HG03064 (cell line): Measurements from ENCODE around the gene POR.
A peak's percentile ranks its signal among the peaks of the same experiment; 100 is the strongest.
"Not testable (repeated sequence)": the region's sequence is repeated elsewhere in the genome, so short reads cannot be mapped to it uniquely, and the experiment has no call there.

Source experiments
- ATAC-seq: cut with Tn5 transposase; IDR thresholded peaks from one replicate; pipeline ENCODE4 v1.9.1; 2021; ENCODE audit warnings: low read depth; ENCODE audit not compliant: unreplicated experiment

POR gene

DNA sequence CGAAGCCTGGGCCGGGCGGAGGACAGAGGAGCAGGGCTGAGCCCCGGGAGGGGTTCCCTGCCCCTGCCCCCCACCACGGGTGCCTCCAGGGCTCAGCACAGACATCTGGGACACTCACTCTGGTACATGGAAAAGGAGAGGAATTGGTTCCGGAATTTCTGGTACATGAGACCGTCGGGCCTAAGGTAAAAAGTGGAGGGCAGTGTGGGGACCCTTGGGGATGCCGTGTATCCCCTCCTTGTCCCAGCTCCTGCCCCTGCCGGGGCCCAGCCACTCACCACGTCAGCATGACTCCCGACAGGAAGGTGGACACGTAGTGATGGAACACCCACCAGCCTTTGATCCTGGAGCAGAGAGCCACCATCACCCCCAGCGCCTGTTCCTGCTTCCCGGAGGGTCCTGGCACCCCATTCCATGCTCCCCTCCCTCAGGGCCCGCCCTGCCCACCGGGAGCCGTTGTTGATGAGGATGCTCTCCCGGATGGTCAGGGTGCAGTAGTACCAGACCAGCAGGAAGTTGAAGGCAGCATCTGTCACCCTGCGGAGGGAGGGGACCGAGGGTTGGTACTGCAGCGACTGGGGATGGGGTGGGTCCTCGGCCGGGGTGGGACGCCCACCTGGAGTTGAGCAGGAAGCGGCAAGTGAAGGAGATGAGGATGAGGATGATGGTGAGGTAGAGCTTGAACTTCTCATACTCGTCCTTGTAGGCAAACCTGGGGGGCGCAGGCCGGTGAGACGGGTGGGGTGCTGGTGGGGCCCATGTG lies 73.0 kb downstream of the POR start:
- no peak for ATAC-seq

DNA sequence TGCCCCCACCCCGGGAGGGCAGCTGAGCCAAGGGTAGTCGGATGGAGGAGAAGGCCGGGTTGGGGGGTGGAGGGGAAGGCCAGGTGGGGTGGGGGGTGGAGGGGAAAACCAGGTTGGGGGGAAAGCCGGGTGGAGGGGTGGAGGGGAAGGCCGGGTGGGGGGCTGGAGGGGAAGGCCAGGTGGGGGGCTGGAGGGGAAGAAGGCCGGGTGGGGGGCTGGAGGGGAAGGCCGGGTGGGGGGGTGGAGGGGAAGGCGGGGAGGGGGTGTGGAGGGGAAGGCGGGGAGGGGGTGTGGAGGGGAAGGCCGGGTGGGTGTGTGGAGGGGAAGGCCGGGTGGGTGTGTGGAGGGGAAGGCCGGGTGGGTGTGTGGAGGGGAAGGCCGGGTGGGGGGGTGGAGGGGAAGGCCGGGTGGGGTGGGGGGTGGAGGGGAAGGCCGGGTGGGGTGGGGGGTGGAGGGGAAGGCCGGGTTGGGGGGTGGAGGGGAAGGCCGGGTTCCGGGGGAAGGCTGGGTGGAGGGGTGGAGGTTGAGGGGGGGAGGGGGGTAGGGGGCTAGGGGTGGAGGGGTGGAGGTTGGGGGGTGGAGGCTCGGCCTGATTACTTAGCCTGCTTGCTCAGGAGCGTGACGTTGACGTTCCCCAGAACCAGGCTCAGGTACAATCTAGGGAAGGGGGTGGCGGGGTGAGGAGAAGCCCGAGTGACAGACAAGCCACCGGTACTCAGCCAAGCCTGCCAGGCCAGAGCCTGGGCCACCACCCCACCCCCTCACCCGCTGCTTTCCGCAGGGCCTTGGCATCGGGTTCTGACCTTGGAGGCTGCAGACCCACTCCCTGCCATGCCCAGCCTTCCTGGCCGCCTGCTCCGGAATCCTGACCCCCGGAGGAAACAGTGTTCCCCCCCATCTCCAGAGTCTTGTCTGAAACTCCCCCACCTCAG lies 73.9 kb downstream of the POR start:
- no peak for ATAC-seq

DNA sequence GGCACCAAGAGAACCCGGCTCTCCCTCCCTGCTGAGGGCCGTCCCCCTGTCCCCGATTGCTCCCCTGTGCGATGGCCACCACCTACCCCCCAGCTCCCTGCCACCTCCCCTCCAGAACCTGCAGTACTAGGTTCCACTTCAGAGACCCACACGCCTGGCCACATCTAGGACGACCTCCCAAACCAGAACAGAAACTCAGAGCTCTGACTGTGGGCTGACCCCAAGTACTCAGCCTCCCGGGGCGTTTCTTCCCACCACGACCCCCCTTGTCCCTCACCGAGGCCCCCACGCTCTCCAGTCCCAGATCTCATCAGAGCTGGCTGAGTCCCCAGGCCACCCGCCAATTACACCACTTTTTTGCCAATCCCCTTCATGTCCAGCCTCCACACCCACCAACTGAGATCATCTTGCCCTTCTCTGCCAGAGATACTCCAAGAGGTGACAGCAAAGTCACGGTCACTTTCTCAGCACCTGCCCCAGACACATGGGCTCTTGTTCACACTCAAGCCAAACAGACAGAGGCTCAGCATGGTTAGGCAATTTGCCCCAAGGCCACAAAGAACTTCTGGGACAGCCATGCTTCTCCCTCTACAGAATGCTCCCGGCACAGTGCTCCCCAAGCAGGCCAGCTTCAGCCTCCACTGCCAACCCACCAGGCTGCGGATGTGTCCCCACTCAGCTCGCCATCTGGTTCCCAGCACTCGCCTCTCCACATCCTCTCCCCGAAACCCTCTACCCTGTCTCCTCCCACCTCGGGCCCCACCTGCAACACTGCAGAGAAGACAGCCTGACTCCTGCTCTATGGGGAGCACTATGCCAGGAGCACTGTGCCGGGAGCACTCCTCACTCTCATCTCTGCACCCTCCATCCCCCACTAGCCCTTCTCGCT lies 74.8 kb downstream of the POR start:
- ATAC-seq = no peak

DNA sequence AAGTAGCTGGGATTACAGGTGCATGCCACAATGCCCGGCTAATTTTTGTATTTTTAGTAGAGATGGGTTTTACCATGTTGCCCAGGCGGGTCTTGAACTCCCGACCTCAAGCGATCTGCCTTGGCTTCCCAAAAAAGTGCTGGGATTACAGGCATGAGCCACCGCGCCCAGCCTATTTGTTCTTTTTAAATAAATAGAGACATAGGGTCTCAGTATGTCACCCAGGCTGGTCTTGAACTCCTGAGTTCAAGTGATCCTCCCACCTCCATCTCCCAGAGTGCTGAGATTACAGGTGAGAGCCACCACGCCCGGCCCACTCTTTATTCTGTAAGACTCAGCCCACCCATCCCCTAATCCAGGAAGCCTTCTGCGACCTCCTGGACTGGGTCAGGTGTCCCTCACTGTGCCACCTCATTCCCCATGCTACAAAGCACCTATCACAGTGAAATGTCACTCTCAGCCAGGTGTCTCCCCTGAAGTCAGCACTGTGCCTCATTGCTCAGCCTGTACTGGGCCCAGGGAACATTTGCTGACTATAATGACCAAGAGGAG lies 76.7 kb downstream of the POR start:
- no peak for ATAC-seq

DNA sequence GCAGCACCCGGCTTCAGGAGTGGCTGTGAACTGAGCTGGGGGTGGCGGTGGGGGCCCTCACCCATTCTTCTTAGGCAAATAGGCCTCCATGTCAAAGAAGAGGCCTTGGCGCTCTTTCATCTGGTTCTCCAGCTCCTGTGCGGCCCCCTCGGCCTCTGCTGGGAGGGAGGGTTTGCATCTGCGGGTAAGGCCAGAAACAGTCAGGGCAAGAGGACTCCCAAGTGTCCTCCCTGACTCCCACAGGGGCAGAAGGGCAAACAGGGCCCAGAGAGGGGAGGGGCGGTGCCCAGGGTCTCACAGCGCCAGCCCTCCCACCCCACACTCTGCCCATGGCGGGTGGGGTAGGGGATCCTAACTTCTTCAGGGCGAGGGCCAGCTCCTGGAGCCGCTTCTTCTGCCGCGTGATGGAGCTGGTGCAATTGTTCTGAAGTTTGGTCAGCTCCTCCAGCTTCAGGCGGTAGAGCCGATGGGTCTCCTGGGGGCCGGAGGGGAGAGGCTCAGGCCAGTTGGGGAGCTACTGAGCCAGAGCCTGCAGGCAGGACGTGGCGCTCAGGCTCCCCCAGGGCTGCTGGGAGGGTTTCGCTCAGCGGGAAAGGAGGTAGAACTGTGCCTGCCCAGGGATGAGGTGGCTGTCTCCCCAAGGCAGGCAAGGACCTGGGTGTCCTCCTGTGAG lies 77.3 kb downstream of the POR start:
- ATAC-seq = no peak

DNA sequence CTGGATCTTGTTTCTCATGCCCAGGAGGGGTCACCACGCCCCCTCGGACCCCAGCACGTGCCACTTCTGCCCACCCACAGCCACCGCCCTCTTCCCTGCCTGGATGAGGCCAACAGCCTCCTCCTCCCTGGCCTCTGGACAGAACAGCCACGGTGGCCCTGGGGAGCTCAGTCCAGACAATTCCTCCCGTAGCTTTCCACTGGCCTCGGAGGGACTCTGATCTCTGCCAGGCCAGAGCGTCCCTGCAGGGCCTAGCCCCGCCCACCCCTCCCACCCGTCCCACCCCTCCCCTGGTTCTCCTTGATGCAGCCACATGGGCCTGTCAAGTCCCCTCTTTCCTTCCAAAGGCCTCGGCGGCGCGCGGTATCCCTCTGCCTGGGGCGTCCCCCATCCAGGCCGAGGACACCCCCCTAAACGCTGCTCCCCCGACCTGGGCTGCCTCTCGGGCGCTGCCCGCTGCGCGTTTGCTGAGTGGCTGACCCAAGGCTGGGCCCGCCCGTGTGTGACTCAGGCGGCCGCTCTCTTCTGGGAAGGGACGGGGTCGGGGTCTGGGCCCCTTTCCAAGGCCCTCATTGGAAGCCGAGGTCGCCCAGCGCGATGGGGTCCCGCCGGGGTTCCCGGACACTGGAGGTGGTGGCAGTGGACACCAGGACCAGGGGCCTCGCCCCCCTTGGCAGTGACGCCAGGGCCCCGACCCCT lies 78.9 kb downstream of the POR start:
- ATAC-seq = peak; percentile 24

DNA sequence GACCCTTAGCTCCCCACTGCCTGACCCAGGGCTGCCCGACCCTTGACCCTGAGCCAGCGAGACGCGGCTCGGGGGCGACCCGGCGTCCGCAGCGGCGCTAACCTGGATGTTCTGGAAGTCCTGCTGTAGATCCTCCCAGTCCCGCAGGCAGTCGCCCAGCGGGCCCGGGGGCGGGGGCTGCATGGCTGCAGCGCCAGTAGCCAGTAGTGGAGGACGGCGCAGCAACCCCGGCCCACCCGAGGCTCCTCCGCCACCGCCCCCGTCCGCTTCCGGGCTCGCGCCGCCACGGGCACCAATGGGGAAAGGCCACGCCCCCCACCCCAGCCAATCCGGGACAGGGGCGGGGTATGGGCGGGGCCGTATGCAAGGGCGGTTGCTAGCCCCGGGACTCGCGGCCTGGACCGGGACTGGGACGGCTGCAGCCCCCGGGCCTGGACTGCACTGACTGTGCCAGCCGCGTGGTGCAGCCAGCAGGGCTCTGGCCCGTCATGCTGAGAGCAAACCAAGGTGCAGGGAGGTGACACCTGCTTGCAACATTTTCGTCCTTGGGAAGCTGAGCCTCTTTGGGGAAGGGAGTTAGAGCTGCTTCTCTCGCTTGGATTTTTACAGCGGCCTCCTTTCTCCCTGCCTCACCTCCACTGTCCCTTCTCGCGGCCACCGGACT lies 79.6 kb downstream of the POR start, which contains the start of gene TMEM120A:
TMEM120A (minus strand) TSS at position 208 of the 664 bp plus-strand sequence; CDS start at position 183, 25 bp downstream.
- peak; percentile 89 for ATAC-seq

DNA sequence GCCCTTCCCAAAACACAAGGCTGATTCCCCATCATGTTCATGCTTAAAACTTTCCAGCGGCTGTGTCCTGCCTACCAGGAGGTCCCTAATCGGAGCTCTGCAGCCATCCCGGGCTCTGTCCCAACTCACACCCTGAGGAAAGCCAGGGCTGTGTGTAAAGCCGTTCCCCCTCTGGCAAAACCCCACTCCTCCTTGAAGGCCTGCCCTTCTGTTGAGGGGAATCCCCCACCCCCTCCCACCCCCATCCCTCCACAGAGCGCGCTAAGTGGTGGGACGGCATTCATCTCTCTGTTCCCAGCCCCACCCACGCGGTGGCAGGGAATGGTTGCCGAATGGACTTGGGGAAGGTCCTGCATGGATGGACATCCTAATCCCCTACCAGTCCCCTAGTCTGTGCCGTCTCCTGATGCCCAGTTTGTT lies 80.1 kb downstream of the POR start:
- ATAC-seq = no peak

DNA sequence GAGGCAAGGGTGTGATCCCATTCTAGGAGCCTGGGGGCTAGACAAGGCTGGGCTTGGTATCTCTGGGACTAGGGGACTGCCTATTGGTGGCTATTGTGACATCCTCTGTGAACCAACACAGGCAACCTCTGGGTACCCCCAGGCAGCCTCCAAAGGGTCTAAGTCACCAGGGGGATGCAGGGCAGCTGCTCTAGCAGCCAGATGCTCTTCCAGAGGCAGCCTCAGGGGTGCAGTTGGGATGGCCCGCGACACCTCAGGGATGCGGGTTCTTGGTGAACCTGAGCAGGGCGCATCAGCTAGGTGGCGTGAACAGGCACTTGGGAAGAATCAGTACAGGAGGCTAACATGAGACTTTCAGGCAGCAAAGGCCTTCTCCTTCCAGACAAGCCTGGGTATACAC lies 81.0 kb downstream of the POR start:
- no peak for ATAC-seq

DNA sequence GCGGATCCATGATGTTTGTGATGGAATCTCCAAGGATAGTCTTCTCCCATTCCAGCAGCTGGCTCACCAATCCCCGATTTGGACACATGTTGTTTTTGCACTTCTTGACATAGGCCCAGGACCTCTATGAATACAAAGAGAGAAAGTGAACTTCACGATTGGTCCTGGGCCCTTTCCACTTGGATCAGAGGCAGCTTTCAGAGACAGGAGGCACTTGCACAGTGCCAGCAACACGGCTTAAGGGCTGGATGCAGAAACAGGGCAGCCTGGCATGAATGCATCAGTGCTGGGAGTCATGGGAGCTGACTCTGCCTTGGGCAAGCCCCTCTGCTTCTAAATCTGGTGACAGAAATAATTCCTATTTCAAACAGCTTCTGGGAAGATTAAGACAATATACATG lies 81.5 kb downstream of the POR start:
- ATAC-seq = no peak

DNA sequence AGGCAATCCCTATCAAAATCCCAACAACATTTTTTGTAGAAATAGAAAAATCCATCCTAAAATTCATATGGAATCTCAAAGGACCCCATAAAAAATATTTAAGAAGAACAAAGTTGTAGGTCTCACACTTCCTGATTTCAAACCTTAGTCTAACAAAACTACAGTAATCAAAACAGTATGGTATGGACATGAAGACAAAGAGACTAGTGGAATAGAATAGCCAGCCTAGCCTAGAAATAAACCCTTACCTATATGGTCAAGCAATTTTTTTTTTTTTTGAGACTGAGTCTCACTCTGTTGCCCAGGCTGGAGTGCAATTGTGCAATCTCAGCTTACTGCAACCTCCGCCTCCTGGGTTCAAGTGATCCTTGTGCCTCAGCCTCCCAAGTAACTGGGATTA lies 83.1 kb downstream of the POR start:
- ATAC-seq = no peak

DNA sequence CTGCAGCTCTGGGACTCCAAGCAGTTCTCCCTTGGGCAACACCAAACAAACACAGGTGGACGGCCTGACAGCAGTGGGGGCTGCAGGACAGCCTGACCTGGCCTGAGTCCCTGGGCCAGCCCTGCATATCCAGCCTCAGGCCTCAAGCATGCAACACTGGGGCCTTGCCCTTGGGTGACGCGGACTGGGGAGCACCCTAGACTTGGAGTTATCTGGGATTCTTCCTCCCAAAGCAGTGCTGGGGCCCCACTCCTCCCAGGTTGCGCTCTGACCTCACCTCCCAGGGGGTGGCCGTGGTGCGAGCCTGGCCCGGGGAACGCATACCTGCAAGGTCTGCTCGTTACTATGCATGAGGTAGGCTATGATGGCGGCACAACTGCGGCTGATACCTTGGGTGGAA lies 85.6 kb downstream of the POR start:
- no peak for ATAC-seq

DNA sequence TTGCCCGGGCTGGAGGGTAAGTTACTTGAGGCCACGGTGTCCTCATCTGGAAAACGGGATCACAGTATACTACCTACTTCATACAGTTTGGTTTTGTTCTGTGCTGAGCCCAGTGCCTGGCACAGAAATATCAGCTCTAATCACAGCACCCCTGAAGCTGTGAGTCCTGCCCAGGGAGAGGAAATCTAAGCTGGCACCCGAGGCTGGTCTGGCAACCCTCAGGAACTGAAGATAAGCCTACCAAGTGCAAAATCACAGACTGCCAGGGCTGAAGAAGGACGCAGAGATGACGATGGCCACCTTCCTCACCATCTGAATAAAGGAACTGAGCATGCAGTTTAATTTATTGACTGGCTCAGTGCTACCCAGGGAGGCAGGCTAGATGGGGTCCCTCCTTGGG lies 87.2 kb downstream of the POR start:
- no peak for ATAC-seq

DNA sequence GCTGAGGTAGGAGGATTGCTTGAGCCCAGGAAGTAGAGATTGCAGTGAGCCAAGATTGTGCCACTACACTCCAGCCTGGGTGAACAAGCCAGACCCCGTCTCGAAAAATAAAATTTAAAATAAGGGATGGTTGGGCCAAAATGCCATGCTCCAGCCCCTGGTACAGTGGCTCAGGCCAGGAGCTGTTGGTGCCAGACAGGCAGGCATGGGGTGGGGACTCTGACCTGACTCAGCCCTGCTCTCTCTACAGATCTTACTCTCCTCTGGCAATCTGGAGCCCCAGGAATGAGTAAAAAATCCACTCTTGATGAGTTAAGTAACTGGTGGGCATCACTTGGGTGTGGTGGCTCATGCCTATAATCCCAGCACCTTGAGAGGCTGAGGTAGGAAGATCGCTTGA lies 87.9 kb downstream of the POR start:
- no peak for ATAC-seq

DNA sequence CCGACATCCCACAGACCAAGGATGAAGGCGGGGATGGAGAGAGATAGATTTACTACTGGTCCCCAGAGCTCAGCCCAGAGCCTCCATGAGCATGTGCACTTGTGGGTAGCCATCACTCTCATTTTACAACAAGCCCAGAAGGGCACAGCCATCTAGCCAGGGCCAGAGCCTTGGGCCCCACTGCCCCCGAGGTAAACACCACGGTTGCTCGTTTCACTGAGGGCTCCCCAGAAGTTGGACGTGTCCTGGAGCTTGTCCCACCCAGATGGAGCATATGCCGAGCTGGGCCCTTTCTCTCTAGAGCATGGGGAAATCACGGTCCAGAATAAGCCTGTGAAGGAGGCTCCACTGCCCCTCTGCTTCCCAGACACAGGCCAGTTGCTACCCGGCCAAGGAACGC lies 88.4 kb downstream of the POR start:
- ATAC-seq = no peak

DNA sequence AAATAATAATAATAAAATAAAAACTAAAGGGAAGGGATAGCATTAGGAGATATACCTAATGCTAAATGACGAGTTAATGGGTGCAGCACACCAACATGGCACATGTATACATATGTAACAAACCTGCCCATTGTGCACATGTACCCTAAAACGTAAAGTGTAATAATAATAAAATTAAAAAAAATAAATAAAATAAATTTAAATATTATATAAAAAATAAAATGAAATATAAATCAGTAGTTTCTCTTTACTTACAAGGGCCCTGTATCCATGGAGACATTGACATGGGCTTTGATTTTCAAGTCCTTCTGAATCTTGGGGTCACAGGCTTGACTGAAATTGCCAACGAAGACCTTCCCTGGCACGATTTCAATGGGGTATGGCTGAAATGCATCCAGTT lies 90.0 kb downstream of the POR start:
- ATAC-seq = not testable (repeated sequence)

DNA sequence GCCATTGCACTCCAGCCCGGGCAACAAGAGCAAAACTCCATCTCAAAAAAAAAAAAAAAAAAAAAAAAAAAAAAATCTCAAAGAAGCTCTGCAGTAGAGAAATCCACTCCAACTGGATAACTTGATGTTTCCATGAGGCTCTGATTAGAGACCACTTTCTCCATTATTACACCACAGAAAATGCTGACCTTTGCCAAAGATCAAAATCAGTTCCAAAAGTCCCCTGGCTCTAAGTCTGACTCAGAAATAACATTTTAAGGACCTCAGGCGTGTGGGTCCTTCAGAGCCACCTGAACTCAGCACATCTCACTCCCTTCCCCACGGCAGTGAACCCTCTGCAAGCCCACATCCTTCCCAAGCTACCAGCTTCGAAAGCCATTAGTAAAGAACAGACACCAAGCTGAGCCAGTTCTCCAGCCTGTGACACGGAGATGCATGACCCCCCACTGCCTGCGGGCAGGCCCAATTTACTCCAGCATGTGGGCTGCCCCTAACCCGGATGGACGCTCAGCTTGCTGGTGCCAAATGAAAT lies 93.3 kb downstream of the POR start:
- no peak for ATAC-seq
